Measurements from ENCODE around the gene CNIH2. TPM values are rescaled to one million over a fixed set of nuclear protein-coding genes. Genes with fewer than 3 reads are reported as not detected.
"Not testable (repeated sequence)": the region's sequence is repeated elsewhere in the genome, so short reads cannot be mapped to it uniquely, and the experiment has no call there.

Gene CNIH2
- total RNA-seq, 2 donors from 2014 or later, result 3.6 TPM; not detected in 1

- TF ChIP-seq POLR2A (IDR thresholded peaks at IDR 0.05) (no peak), CTCF (IDR thresholded peaks at IDR 0.05) (no peak), POLR2AphosphoS5 (IDR thresholded peaks at IDR 0.05) (no peak)
- WGBS, result 31% methylated on average over 1 of the region's 1 CpG
- Histone ChIP-seq H3K4me1 (replicated peaks) (peaks cover 7% of the 10 kb centered on the region), H3K4me3 (no peak overlapping the region), H3K27me3 (replicated peaks; ENCODE audit: insufficient read depth) (no peaks in the 10 kb centered on the region), H3K36me3 (peaks cover 15 to 35% of the 10 kb centered on the region in 2 donors), H3K27ac (no peak overlapping the region), H3K9me3 (no peaks in the 10 kb centered on the region)
- no peak for DNase-seq (ENCODE audit: low spot score)
- intact Hi-C loops (cut with DNase I), result no loop called here
These were observed 3.8 kb upstream of the CNIH2 start for GRCh38 chr11:66274219-66274618.

- intact Hi-C loops (cut with DNase I), result no loop called here
- TF ChIP-seq CTCF (IDR thresholded peaks at IDR 0.05) (no peak), POLR2AphosphoS5 (IDR thresholded peaks at IDR 0.05) (no peak), POLR2A (IDR thresholded peaks at IDR 0.05) (no peak)
These were observed 2.6 kb upstream of the CNIH2 start for GRCh38 chr11:66275396-66275795.

GRCh38 chr11:66275984-66276612, 1.9 kb upstream of the CNIH2 start:
- peaks cover 15 to 35% of the 10 kb centered on the region in 2 donors for H3K36me3 ChIP-seq
- TF ChIP-seq POLR2AphosphoS5 (IDR thresholded peaks at IDR 0.05), result no peak
- no peak for TF ChIP-seq POLR2A (IDR thresholded peaks at IDR 0.05)
- no peak for TF ChIP-seq CTCF (IDR thresholded peaks at IDR 0.05)
- H3K9me3 ChIP-seq, result no peaks in the 10 kb centered on the region
- no peak overlapping the region for H3K4me3 ChIP-seq
- H3K27ac ChIP-seq, result no peak overlapping the region
- intact Hi-C loops (cut with DNase I), result no loop called here
- no peak for DNase-seq (ENCODE audit: low spot score)
- WGBS, result 81% methylated on average over 14 of the region's 14 CpGs
- peaks cover 4% of the 10 kb centered on the region for H3K4me1 ChIP-seq (replicated peaks)
- H3K27me3 ChIP-seq (replicated peaks; ENCODE audit: insufficient read depth), result no peaks in the 10 kb centered on the region

More at GRCh38 chr11:66275396-66275795, 2.6 kb upstream of the CNIH2 start:
- H3K9me3 ChIP-seq, result no peaks in the 10 kb centered on the region
- H3K27ac ChIP-seq, result no peak overlapping the region
- H3K27me3 ChIP-seq (replicated peaks; ENCODE audit: insufficient read depth), result no peaks in the 10 kb centered on the region
- peaks cover 15 to 35% of the 10 kb centered on the region in 2 donors for H3K36me3 ChIP-seq
- no peak for DNase-seq (ENCODE audit: low spot score)
- no peak overlapping the region for H3K4me3 ChIP-seq
- 85% methylated on average over 8 of the region's 8 CpGs for WGBS
- H3K4me1 ChIP-seq (replicated peaks), result peaks cover 4% of the 10 kb centered on the region

- H3K9me3 ChIP-seq; intact Hi-C loops (cut with DNase I); H3K4me3 ChIP-seq; H3K27ac ChIP-seq; DNase-seq (ENCODE audit: low spot score); H3K4me1 ChIP-seq (replicated peaks); H3K27me3 ChIP-seq (replicated peaks; ENCODE audit: insufficient read depth): not testable (repeated sequence)
- peaks cover 15 to 35% of the 10 kb centered on the region in 2 donors for H3K36me3 ChIP-seq
- WGBS, result 74% methylated on average over 13 of the region's 13 CpGs
These were observed 1.4 kb upstream of the CNIH2 start for GRCh38 chr11:66276619-66277018.

- H3K36me3 ChIP-seq, result peaks cover 11 to 32% of the 10 kb centered on the region in 2 donors
- H3K27ac ChIP-seq; intact Hi-C loops (cut with DNase I); H3K4me3 ChIP-seq; H3K27me3 ChIP-seq (replicated peaks; ENCODE audit: insufficient read depth); H3K9me3 ChIP-seq; DNase-seq (ENCODE audit: low spot score); H3K4me1 ChIP-seq (replicated peaks): not testable (repeated sequence)
- 72% methylated on average over 4 of the region's 4 CpGs for WGBS
These were observed 911 bp upstream of the CNIH2 start for GRCh38 chr11:66277064-66277463.

All from prostate gland (tissue), 2 donors.